Activated T-helper 9 cell treated with anti-CD3 and anti-CD28 coated beads, Interleukin-2, amount 50 U/mL, for 16 hours (primary cell): ENCODE data around the gene ELP1.

ENCODE experiments used
- DNase-seq: peaks from one replicate; pipeline ENCODE4 v3.0.0-alpha.2; 2020; ENCODE audit warnings: low read depth

ELP1 gene

GRCh38 chr9:108882052-108882888 is 51.7 kb downstream of the ELP1 start:
- DNase-seq = no peak

- no peak for DNase-seq
These were observed 53.1 kb downstream of the ELP1 start for GRCh38 chr9:108880738-108881316.

GRCh38 chr9:108877524-108877923 is 56.4 kb downstream of the ELP1 start:
- no peak for DNase-seq

- no peak for DNase-seq
These were observed 57.5 kb downstream of the ELP1 start for GRCh38 chr9:108876425-108876824.

- no peak for DNase-seq
These were observed 59.7 kb downstream of the ELP1 start for GRCh38 chr9:108874058-108874788.

DNA sequence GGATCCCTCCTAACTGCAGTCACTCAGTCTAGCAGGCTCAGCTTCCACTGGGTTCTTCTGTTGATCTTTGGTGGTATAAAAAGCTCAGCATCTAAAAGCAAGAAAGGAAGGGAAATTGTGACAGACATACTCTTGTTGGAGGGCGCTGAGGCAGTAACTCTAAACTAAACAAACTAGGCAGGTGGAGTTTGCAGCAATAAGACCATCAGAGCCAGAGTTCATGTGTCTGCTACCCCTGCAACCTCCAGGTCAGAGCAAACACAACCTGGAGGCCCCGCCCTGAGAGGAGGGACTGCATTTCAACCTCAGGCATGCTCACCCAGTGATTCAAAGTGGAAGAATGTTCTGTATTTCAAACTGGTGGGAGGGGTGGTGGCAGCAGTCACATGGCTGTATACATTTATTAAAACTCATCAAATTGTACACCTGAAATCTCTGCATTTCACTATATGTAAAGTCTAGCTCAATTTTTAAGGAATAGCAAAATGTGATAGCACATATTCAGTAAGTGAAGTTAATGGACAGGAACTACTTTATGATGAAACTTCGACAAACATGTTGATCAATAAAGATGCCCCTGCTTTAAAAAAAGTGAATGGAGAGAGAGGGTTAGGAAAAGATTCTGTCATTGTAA is 64.7 kb downstream of the ELP1 start:
- no peak for DNase-seq

DNA sequence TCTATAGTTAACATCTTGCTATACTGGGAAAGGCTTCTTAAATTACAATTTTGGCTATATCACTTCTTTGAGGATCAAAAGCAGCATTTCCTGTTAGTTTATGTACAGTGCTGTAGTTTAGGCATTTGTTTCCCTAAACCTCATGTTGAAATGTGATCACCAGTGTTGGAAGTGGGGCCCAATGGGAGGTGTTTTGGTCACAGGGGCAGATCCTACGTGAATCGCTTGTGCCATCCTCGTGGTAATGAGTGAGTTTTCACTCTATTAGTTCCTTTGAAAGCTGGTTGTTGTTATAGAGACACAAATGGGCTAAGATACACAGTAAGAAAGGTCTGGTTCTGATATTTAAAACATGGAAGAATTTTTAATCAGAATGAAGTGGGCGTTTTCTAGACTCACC is 66.1 kb downstream of the ELP1 start:
- DNase-seq = no peak

DNA sequence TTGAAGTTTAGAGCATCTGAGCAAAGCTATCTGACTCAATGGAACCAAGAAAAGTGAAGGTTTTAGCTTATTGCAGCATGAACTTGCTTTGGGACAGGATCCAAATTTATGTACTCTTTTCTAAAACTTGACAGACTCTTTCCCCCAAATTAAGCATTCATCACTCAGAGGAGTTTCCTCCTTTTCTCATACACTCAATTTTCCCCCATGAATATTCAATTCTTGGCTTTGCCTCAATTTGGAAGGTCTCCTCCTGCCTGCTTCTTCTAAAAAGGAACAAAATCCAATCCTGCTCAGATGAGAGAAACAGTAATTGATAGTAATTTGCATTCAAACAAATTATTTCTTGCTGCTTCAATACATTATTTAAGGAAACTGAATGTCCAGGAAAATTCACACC is 66.8 kb downstream of the ELP1 start:
- no peak for DNase-seq

GRCh38 chr9:108866001-108866420 is 67.9 kb downstream of the ELP1 start:
- no peak for DNase-seq

GRCh38 chr9:108865037-108865436 is 68.9 kb downstream of the ELP1 start:
- no peak for DNase-seq

DNA sequence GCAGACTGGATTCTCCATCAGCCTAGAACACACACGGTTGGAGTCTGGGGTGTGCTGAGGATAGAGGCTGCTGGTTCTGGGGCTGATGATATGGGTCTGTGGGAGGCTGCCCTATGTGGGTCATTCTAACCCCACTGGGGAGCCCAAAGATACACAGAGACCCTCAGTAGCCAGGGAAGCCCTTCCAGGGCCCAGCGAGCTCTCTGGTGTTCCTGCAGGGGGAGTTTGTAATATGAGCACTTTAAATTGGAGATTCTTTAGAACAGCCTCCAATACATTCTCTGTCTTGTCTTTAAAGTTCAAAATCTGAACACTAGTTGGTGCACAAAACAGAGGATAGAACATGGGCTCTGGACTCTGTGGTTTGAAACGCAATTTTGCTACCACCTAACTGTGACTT is 69.5 kb downstream of the ELP1 start:
- DNase-seq = no peak

DNA sequence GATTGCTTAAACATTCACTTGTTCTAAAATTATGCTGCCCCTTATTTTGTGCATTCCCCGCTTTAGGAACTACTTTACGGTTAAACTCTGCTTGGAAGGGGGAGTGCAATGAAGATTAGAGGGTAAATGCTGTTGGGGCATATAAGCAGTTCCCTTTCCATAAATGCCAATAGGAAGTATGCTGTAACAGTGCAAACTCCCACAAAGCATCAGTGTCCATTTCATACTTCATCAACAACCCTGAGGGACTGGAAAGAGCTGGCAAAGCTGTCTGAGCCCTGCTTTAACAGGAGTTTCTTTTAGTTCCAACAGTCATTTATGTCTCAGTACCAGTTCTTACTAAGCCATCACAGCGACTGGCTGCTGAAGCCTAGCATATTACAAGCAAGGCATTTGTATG is 70.0 kb downstream of the ELP1 start:
- DNase-seq = no peak

GRCh38 chr9:108861997-108862396 is 71.9 kb downstream of the ELP1 start, which contains the start of gene ACTL7A:
Gene ACTL7A (plus strand): TSS chr9:108862266. CDS start chr9:108862323, 57 bp downstream.
- DNase-seq = no peak

GRCh38 chr9:108861464-108861863 is 72.5 kb downstream of the ELP1 start:
- no peak for DNase-seq

- DNase-seq = no peak
These were observed 73.2 kb downstream of the ELP1 start for GRCh38 chr9:108860764-108861163.

GRCh38 chr9:108860354-108860753 is 73.6 kb downstream of the ELP1 start:
- no peak for DNase-seq

GRCh38 chr9:108859459-108860114 is 74.3 kb downstream of the ELP1 start:
- no peak for DNase-seq

DNA sequence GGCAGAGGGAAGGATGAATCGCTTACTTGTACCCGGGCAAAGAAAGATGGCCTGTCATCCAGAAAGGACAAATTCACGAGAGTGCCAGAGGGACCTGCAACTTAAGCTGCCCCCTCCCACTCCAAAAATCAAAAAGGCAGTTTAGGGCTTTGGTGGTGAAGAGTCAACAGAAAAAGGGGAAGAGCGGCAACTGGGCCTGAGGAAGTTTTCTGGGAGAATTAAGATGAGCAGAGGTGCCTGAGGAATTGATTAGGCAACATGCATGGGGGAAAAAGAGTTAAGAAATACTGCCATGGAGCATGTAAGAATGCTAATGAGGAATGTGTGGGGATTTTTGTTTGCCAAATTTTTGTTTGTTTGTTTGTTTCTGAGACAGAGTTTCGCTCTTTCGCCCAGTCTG is 76.4 kb downstream of the ELP1 start:
- DNase-seq = no peak

GRCh38 chr9:108855888-108856287 is 78.0 kb downstream of the ELP1 start, which contains the start of gene ACTL7B:
Gene ACTL7B (minus strand): TSS chr9:108855986. CDS start chr9:108855930, 56 bp downstream.
- DNase-seq = no peak

DNA sequence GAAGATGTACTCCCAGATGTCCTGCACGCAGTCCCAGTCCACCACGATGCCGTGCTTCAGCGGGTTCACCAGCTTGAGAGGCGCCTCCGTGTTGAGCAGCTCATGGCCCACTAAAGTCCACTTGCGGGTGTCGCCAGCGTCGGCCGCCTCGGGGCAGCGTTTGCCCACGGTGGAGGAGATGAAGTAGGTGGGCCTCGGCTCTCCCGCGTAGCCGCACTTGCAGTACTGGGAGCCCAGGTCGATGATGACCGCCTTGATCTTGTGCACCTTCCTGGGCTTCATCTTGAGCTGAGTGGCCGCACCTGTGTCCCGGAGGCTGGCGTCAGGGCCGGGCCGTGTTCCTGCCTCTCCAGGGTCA is 78.4 kb downstream of the ELP1 start:
- no peak for DNase-seq

DNA sequence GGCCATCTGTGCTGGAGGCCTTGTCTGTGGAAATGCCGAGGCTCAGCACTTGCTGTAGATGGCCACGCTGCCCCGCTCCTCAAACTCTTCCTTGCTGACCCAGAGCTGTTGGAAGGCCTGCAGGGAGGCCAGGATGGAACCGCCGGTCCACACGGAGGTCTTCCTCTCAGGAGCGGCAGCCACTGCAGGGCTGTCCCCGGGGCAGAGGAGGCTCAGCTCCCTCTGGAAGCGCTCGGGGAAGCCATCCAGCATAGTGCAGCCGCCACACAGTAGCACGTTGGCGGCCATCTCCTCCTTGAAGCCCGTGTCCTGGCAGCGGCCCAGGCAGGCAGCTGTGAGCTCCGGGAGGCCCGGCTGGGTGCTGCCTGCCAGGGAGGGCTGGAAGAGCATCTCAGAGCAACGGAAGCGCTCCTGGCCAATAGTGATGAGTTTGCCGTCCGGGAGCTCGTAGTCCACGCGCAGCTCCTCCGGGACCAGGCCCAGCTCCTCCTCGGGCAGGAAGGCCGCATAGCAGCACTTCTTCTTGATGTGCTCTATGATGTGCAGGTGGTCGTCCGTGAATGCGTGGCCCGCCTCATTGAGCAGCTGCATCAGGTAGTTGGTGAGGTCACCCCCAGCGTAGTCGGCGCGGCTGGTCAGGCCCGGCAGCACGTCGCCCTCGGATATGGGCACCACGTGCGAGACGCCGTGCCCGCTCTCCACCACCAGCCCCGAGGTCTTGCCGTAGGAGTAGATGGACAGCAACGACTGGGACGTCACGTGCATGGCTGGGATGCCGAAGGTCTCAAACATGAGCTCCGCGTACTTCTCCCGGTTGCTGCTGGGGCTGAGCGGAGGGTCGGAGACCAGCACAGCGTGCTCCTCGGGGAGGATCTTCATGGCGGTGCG is 79.0 kb downstream of the ELP1 start:
- DNase-seq = no peak
